B cell (primary cell): ENCODE results near the gene MEPCE. TPM values are rescaled to one million over a fixed set of nuclear protein-coding genes. Genes with fewer than 3 reads are reported as not detected.

Source experiments
- ATAC-seq: fragments of 200-7000 bp; cut with Tn5 transposase; one replicate; pipeline ENCODE4 v1.10.0; 2021; ENCODE audit warnings: low read depth, mild to moderate bottlenecking, moderate number of reproducible peaks, moderate library complexity
- CTCF ChIA-PET: fragments of 350-600 bp; sonication (Branson Sonifier 250); formaldehyde crosslinking; loops from one replicate; lab custom pipeline; 2021; ENCODE audit warnings: antibody characterized with exemption, inconsistent platforms; lab: Charles Lee
- POLR2A ChIA-PET: fragments of 350-600 bp; sonication (Branson Sonifier 250); formaldehyde crosslinking; loops from one replicate; lab custom pipeline; 2021; ENCODE audit warnings: antibody characterized with exemption; lab: Charles Lee
- DNase-seq: peaks from one replicate; pipeline ENCODE4 v3.0.0; 2013
- H2AFZ ChIP-seq: 2 replicates; pipeline ENCODE4 v1.6.1; 2012; ENCODE audit warnings: mild to moderate bottlenecking, low read depth, low read length; ENCODE audit not compliant: insufficient read depth, poor library complexity, severe bottlenecking
- H3K27ac ChIP-seq, 2 donors: 1 replicate in 1 of 2; 2 replicates in 1 of 2; pipeline ENCODE4 v1.5.1; 2012 to 2013; ENCODE audit warnings: low read length in 2 of 2, mild to moderate bottlenecking in 2 of 2, moderate library complexity in 1 of 2
- H3K27me3 ChIP-seq, 4 experiments: fragments of 200-600 bp in 1 of 4; sonication (generic) in 1 of 4; replicated peaks in 1 of 4; 1 replicate in 2 of 4; 2 replicates in 2 of 4; pipeline versions ENCODE4 v1.6.1 to v1.7.0; 2013 to 2016; ENCODE audit warnings: low read length in 3 of 4, mild to moderate bottlenecking in 2 of 4, mixed read lengths in 1 of 4, moderate library complexity in 1 of 4; ENCODE audit not compliant: insufficient read depth in 4 of 4, control insufficient read depth in 3 of 4; ENCODE audit errors: control extremely low read depth in 1 of 4
- H3K36me3 ChIP-seq, 2 experiments: replicated peaks in 1 of 2; 1 replicate in 1 of 2; 2 replicates in 1 of 2; pipeline versions ENCODE4 v1.6.1 to v1.7.1; 2013; ENCODE audit warnings: low read length in 1 of 2; ENCODE audit not compliant: insufficient read depth in 2 of 2, control insufficient read depth in 1 of 2; ENCODE audit errors: control extremely low read depth in 1 of 2, extremely low read depth in 1 of 2
- H3K4me1 ChIP-seq, 2 donors: fragments of 200-600 bp in 1 of 2; sonication (generic) in 1 of 2; 1 replicate in 1 of 2; 2 replicates in 1 of 2; pipeline versions ENCODE4 v1.5.1 to v1.6.1; 2013 to 2017; ENCODE audit warnings: low read length in 2 of 2; ENCODE audit not compliant: control insufficient read depth in 2 of 2, insufficient read depth in 2 of 2
- H3K4me2 ChIP-seq: replicated peaks from 2 replicates; pipeline ENCODE3; 2012; ENCODE audit warnings: mild to moderate bottlenecking, low read depth, low read length; ENCODE audit not compliant: poor library complexity, severe bottlenecking
- H3K4me3 ChIP-seq, 5 experiments: fragments of 200-600 bp in 1 of 5; sonication (generic) in 1 of 5; 1 replicate in 3 of 5; 2 replicates in 2 of 5; pipeline versions ENCODE4 v1.5.1 to v1.7.0; 2011 to 2016; ENCODE audit warnings: low read length in 4 of 5, mild to moderate bottlenecking in 4 of 5, low read depth in 2 of 5, control low read depth in 1 of 5, moderate library complexity in 1 of 5; ENCODE audit not compliant: insufficient read depth in 1 of 5; ENCODE audit errors: control extremely low read depth in 1 of 5, extremely low read depth in 1 of 5
- H3K79me2 ChIP-seq: fragments of 200-600 bp; sonication (generic); one replicate; pipeline ENCODE4 v1.6.0; 2016; ENCODE audit warnings: low read length; ENCODE audit not compliant: control insufficient read depth, insufficient read depth
- H3K9ac ChIP-seq: fragments of 200-600 bp; sonication (generic); 2 replicates; pipeline ENCODE4 v1.6.1; 2017; ENCODE audit warnings: mild to moderate bottlenecking, low read length, moderate library complexity
- H3K9me3 ChIP-seq, 3 donors: one replicate each; pipeline versions ENCODE4 v1.6.1 to v1.7.1; 2013; ENCODE audit warnings: low read length in 2 of 3; ENCODE audit not compliant: control insufficient read depth in 2 of 3, insufficient read depth in 1 of 3; ENCODE audit errors: control extremely low read depth in 1 of 3
- H4K20me1 ChIP-seq: 2 replicates; pipeline ENCODE4 v1.6.0; 2012; ENCODE audit warnings: mild to moderate bottlenecking, low read length; ENCODE audit not compliant: insufficient read depth, control insufficient read depth, poor library complexity, severe bottlenecking
- H3K27ac Mint-ChIP-seq: one replicate; pipeline ENCODE4 v1.8.0; 2021; ENCODE audit warnings: mixed read lengths
- H3K27me3 Mint-ChIP-seq: one replicate; pipeline ENCODE4 v1.8.0; 2021; ENCODE audit warnings: mixed read lengths
- H3K4me1 Mint-ChIP-seq: one replicate; pipeline ENCODE4 v1.8.0; 2021; ENCODE audit warnings: mixed read lengths
- H3K4me3 Mint-ChIP-seq: one replicate; pipeline ENCODE4 v1.8.0; 2021; ENCODE audit warnings: mixed read lengths
- H3K9me3 Mint-ChIP-seq: one replicate; pipeline ENCODE4 v1.8.0; 2022; ENCODE audit warnings: mixed read lengths; ENCODE audit not compliant: insufficient read depth
- EZH2 ChIP-seq: IDR thresholded peaks from 2 replicates; pipeline ENCODE4 v1.6.1; 2012; ENCODE audit warnings: borderline replicate concordance, low read depth, mild to moderate bottlenecking, moderate library complexity, low read length; ENCODE audit not compliant: insufficient read depth, poor library complexity, severe bottlenecking
- WGBS: methylation state at CpG from one replicate; pipeline ENCODE4 v1.1.5; 2013; ENCODE audit warnings: missing lambda C conversion rate; ENCODE audit not compliant: insufficient coverage; 5-methylcytosine and 5-hydroxymethylcytosine counted together
- intact Hi-C: fragments of 100-400 bp; cut with micrococcal nuclease; formaldehyde crosslinking; loops from one replicate; pipeline ENCODE4 v1.10.0; 2022
- polyA plus RNA-seq: library from polyadenylated mRNA; depleted of rRNA; stranded (reverse); fragments of >200 nt; gene quantifications from 2 replicates; pipeline ENCODE4 v1.2.3, GENCODE V29; 2012
- total RNA-seq, 2 donors: library from RNA; stranded (reverse); fragments of 120-200 nt in 1 of 2; gene quantifications; 1 replicate in 1 of 2; 2 replicates in 1 of 2; pipeline versions ENCODE4 v1.2.3 to v1.2.4, GENCODE V29; 2013 to 2022
- TF ChIP-seq, protein P1 (sequence below): fragments of 200-600 bp; IDR thresholded peaks from one replicate; pipeline ENCODE4 v1.8.0; 2022; ENCODE audit warnings: antibody characterized with exemption, mild to moderate bottlenecking

MEPCE gene
- total and polyA plus RNA-seq, 2 donors (not counting 1 experiment from before 2014, with no cell fraction given), result 54.5 to 90.6 TPM

DNA sequence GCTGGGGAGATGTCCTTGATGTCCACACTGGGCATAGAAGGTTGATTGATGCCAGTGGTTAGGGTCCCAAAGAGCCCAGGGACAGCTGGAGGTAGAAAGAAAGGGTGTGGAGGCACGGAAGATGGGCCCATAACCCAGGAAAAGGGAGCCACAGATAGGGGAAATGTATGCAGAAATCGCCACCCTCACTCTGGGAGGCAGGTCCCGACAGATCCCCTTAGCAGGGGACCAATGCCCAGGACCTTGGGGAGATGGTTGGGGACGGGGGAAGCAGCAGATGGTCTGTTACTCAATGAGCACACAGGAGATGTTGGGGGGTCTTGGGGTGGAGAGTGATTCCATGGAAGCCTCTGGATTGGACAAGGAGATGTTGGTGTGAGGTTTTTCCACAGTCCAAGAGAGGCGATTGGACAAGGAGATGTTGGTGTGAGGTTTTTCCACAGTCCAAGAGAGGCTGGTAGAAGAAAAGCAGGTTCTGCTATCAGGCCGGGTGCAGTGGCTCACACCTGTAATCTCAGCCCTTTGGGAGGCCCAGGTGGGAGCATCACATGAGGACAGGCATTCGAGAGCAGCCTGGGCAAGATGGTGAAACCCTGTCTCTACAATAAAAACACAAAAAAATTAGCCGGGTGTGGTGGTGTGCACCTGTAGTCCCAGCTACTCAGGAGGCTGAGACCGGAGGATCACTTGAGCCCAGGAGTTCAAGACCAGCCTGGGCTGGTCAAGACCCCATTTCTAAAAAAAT is 13.6 kb downstream of the MEPCE start:
- no peak overlapping the region for H3K4me2 ChIP-seq
- Mint-ChIP-seq H3K9me3 (no peaks in the 10 kb centered on the region), H3K27me3 (no peaks in the 10 kb centered on the region), H3K4me3 (no peak overlapping the region), H3K27ac (peak overlapping the region; percentile 28), H3K4me1 (peaks cover 14% of the 10 kb centered on the region)
- ChIA-PET CTCF (interaction anchor here (0.6 to 4.7 kb wide), 2 partner anchors 36 kb away, joined by 3 to 26 read pairs; no protein-coding TSS in a partner anchor), POLR2A (interaction anchor here (0.6 kb wide), 1 partner anchor 421 kb away, joined by 5 read pairs; no protein-coding TSS in a partner anchor)
- no peaks in the 10 kb centered on the region for H3K9me3 ChIP-seq
- no peaks in the 10 kb centered on the region for H3K36me3 ChIP-seq
- TF ChIP-seq, protein P1, sequence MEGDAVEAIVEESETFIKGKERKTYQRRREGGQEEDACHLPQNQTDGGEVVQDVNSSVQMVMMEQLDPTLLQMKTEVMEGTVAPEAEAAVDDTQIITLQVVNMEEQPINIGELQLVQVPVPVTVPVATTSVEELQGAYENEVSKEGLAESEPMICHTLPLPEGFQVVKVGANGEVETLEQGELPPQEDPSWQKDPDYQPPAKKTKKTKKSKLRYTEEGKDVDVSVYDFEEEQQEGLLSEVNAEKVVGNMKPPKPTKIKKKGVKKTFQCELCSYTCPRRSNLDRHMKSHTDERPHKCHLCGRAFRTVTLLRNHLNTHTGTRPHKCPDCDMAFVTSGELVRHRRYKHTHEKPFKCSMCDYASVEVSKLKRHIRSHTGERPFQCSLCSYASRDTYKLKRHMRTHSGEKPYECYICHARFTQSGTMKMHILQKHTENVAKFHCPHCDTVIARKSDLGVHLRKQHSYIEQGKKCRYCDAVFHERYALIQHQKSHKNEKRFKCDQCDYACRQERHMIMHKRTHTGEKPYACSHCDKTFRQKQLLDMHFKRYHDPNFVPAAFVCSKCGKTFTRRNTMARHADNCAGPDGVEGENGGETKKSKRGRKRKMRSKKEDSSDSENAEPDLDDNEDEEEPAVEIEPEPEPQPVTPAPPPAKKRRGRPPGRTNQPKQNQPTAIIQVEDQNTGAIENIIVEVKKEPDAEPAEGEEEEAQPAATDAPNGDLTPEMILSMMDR, result no peak
- no peak for TF ChIP-seq EZH2
- H3K27ac ChIP-seq, result no peak overlapping the region
- 85% methylated on average over 9 of the region's 9 CpGs for WGBS
- H3K4me3 ChIP-seq, result no peak overlapping the region
- DNase-seq (no peak), ATAC-seq (no peak)
- H3K9ac ChIP-seq, result no peak overlapping the region
- intact Hi-C loops, result no loop called here
- no peaks in the 10 kb centered on the region for H4K20me1 ChIP-seq
- H3K27me3 ChIP-seq, result no peaks in the 10 kb centered on the region
- H2AFZ ChIP-seq, result no peak overlapping the region
- H3K4me1 ChIP-seq, result peaks cover 15 to 22% of the 10 kb centered on the region in 2 donors
- no peaks in the 10 kb centered on the region for H3K79me2 ChIP-seq
